ENCODE measurements around the gene RBMS1.

GRCh38 chr2:160469164-160469563 lies 24.4 kb downstream of the RBMS1 start:
- TF ChIP-seq CTCF (IDR thresholded peaks at IDR 0.05) = no peak
- no peak for TF ChIP-seq POLR2A (IDR thresholded peaks at IDR 0.05)

Measured in esophagus squamous epithelium (tissue), 4 donors.